KG1 (cell line): ENCODE data around the gene ALOXE3.

ENCODE experiments used
- DNase-seq: peaks from one replicate; lab custom pipeline; 2025; lab: John Stamatoyannopoulos, UW

Gene ALOXE3

DNA sequence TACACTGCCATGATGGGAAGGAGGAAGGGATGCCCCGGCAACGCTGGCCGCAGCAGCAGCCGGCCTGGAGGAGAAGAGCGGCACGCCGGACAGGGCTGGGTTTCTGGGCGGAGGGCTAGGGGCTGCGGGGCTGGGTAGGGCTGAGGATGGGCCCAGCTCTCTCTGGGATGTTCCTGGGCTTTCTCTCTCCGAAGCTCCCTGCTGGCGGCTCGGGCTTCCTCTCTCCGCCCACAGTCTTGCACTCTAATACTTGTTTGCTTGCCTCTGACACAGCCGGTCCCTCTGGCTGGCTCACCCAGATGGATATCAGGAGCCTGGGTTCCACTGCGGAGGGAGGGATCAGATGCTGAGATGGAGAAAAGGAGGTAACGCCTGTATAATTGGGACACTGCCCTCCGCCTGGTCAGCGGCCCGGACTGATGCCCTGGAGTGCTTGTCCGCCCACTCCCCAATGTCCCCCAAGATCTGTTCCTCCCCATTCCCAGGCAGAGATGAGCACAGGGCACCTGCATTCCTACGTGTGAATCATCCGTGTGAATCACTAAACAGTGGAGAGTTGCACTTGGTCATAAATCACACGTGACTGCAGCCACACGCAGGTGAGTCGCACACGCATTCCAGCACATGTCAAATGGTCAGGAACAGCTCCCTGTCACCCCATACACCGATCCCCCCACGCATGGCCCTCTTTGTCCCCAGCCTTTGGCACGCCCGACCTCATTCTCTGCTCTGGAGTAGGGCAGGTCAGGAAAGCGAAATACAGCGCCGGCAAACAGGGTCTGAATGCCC is at the start of gene ALOXE3:
Gene ALOXE3, minus strand, starts transcription at position 535 of the 789 bp plus-strand sequence. Its CDS starts 524 bp downstream, at position 11.
- DNase-seq: no peak

GRCh38 chr17:8167526-8167925 is 49.2 kb upstream of the ALOXE3 start:
- DNase-seq: no peak

DNA sequence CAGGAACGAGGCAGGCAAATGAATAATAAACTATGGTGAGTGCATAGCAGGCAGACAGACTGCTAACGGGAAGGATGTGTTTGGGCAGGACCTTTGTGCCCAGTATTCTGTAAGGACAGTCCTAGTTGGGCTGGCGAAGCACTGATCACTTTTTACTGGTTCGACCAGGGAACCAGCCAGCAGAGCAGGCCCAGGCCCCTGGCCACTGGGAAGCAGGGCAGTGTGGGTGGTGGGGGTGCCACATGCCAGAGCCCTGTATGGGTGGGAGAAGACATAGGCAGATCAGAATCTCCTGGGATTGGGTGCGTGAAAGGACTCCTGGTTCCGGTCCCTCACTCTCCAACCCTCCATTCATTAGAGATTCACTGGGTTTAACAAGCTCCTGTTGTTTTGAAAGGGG is 48.4 kb upstream of the ALOXE3 start:
- no peak for DNase-seq

GRCh38 chr17:8164815-8165131 is 46.5 kb upstream of the ALOXE3 start:
- DNase-seq: no peak

- DNase-seq: peak; percentile 10
Observed at GRCh38 chr17:8163978-8164814, 45.9 kb upstream of the ALOXE3 start.

GRCh38 chr17:8162997-8163977 is 45.0 kb upstream of the ALOXE3 start:
- no peak for DNase-seq

DNA sequence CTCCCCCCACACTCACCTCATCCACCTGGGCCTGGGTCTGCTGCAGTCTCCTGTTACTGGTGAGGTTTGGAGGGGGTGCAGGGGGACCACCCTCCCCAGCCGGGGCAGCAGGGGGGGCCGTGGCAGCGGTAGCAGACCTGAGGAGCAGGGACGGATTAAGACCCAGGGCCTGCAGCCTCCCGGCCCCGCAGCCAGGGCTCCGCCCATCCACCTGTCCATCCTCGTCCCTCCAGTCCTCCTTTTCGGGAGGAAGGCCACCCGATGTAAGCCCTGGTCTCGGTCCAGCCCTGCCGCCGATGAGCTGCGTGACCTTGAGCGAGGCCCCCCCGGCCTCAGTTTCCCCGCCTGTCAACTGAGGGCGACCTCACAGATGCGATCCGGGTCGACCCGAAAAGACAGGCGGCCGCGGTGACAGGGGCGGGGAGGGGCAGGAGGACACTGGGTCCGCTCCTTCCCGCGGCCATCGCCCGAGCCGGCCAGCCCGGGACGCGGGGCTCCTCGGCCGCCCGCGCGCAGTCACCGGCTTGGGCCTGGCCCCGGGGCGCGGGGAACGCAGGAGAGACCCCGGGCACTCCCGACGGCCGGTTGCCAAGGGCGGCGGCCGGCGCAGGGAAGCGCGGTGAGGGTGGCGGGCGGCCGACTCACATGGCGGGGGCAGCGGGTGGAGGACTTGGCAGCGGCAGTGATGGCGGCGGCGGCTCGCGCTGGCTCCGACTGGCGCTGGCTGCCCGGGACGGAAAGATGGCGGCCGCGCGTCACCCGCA is 44.1 kb upstream of the ALOXE3 start, which contains the start of gene VAMP2:
Gene VAMP2, minus strand, starts transcription at position 716 of the 764 bp plus-strand sequence. Its CDS starts 69 bp downstream, at position 647.
- no peak for DNase-seq

DNA sequence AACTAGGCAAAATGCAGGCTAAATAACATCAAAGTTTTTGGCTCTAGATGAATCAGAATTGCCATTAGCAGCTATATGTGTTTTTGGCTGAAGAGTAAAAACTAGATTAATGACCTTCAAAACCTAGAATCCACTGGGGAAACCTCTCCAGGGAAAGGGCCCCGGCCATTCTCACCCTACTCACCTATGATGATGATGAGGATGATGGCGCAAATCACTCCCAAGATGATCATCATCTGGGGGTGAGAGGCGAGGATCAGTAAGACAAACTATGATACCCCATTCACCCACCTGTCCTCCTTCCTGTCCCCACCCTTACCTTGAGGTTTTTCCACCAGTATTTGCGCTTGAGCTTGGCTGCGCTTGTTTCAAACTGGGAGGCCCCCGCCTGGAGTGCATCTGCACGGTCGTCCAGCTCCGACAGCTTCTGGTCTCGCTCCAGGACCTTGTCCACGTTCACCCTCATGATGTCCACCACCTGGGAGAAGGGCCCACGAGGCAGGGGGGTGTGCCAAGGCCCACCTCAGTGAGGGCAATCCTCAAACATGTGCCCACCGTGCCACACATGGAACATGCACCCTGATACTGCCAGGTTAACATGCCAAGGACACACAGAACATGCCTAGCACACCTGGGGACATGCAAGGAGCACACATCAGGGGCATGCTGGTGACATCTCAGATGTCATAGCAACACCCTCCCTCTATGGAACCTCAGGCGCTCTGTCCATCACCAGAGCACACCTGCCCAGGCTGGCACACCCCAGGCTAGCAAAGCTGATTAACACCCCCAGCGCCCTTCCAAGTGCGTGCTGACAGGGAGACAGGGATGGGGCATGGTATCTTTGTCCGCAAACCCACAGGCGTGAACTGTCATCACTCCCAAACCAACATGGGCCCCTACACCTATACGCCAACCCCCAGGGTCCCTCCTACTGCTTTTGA is 43.2 kb upstream of the ALOXE3 start:
- DNase-seq: no peak

GRCh38 chr17:8160741-8161221 is 42.5 kb upstream of the ALOXE3 start:
- DNase-seq: no peak

DNA sequence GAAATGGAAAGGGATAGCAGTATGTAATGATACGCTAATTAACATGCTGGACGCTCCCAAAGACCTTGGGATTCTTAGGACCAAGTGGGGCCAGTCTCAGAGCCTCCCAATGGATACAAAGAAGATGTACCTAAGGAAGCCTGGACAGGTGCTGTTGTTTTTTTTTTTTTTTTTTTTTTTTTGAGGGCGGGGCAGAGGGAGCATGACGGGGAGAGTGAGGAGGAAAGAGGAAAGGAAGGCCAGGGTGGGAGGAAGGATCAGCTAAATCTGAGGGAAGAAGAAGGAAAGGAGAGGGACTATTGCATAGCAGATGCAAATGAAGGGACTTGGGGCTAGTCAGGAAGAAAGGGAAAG is 41.9 kb upstream of the ALOXE3 start:
- DNase-seq: no peak

DNA sequence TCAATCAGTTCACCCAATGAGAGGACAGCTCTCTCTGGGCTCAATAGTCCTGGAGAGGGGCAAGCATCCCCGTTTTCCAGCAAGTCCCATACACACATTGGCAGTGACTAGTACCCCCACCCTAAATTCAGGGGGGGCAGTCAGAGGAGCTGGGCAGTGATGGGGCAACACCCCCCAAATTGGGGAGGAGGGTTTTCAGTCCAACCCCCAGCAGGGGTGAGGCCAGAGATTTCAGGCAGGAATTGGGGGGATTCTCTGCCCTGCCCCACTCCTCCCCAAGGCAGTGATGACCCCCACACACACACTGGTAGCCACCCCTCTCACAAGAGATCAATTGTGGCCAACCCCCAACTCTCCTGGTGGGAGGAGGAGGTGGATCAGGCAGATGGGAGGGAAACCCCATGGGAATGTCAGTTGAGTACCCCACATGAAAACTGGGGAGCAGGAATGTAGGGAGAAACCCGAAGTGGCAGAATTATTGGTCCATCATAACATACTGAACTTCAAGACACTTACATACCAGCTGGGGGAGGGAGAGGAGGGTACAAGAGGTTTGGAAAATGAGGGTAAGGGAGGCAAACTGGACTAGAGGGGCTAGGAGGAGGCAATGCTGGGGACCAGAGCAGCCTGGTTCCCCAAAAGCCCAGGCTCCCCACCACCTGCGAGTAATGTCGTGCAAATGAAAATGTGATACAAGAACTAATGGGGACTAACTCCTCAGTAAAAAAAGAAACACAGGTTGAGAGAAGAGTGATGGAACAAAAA is 41.3 kb upstream of the ALOXE3 start:
- DNase-seq: no peak

DNA sequence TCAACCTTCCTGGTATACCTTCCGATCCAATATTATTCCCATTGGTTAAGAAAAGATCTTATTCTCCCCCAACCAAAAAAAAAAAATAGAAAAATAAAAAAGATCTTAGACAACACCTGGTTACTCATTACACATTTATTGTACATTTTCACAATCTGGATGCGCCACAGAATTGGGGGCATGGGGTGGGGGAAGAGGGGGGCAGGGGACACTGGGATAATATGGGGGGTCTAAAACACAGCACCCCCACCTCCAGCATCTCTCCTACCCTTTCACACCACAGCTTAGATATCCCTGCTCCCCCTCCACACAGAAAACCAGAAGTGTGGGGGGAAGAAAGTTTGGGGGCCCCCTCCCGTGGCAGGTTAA is 40.7 kb upstream of the ALOXE3 start:
- DNase-seq: no peak

DNA sequence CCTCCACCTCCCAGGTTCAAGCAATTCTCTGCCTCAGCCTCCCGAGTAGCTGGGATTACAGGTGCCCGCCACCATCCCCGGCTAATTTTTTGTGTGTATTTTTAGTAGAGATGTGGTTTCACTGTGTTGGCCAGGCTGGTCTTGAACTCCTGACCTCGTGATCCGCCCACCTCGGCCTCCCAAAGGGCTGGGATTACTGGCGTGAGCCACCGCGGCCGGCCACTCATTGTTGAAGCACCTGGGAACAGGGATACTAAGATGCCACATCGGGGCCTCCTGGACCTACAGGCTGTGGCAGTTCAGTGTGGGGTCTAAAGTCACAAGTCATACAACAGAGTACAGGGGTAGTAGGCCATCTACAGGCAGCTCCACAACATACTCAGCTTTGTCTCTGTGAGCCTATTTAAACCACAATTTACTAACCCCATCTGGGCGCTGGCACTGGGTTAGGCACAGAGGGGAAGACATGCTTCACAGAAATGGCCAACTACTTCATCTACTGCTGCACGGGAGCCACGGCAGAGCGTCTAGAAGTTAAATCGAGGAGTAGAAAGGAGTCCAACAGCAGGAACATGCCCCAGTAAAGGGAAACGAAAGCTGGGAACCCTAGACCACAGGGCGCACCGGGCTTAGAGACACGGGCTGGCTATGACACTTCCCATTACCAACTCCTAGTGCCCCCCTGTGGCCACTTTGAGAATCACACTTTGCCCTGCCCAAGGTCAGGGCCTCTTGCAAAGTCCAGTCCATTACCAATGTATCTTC is 40.1 kb upstream of the ALOXE3 start:
- peak; percentile 9 for DNase-seq

GRCh38 chr17:8156246-8156992 is 38.1 kb upstream of the ALOXE3 start:
- peak; percentile 76 for DNase-seq

DNA sequence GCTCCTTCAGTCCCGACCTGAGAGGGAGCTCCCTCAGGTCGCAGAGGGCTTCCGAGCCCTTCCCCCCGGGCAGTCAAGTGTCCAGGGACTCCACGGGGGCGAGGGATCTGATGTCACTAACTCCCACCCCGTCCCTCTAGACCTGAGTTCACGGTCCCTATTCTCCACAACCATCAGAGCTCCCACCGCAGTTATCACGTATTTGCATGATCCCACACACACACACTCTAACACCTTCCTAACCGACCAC is 37.6 kb upstream of the ALOXE3 start:
- no peak for DNase-seq

- DNase-seq: no peak
Observed at GRCh38 chr17:8155231-8155995, 37.1 kb upstream of the ALOXE3 start.

- no peak for DNase-seq
Observed at GRCh38 chr17:8154608-8155155, 36.4 kb upstream of the ALOXE3 start.
